ENCODE data around the gene CCDC61.

DNA sequence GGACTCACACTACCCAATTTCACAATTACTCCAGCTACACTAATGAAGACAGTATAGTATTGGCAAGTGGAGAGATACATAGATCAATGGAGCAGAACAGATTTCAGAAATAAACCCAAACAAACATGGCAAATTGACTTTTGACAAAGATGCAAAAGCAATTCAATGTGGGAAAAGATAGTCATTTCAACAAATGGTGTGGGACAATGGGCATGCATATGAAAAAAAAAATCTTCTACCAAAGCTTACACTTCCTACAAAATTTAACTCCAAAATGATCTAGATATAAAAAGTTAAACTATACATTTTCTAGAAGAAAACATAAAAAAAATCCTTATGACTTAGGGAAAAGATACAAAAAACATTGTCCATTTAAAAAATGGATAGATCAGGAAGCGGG, 48.3 kb downstream of the CCDC61 start:
- TF ChIP-seq, protein P1, sequence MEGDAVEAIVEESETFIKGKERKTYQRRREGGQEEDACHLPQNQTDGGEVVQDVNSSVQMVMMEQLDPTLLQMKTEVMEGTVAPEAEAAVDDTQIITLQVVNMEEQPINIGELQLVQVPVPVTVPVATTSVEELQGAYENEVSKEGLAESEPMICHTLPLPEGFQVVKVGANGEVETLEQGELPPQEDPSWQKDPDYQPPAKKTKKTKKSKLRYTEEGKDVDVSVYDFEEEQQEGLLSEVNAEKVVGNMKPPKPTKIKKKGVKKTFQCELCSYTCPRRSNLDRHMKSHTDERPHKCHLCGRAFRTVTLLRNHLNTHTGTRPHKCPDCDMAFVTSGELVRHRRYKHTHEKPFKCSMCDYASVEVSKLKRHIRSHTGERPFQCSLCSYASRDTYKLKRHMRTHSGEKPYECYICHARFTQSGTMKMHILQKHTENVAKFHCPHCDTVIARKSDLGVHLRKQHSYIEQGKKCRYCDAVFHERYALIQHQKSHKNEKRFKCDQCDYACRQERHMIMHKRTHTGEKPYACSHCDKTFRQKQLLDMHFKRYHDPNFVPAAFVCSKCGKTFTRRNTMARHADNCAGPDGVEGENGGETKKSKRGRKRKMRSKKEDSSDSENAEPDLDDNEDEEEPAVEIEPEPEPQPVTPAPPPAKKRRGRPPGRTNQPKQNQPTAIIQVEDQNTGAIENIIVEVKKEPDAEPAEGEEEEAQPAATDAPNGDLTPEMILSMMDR (IDR thresholded peaks at IDR 0.05; ENCODE audit: borderline replicate concordance, extremely low read depth, low read length, poor library complexity, severe bottlenecking) = no peak
- TF ChIP-seq EZH2 (IDR thresholded peaks at IDR 0.05; ENCODE audit: borderline replicate concordance, low read depth, low read length, severe bottlenecking) = no peak
